NCI-H2227 treated with DMSO at 0.1 percent for 48 hours (cell line): Measurements from ENCODE around the gene GDF15.
A peak's percentile ranks its signal among the peaks of the same experiment; 100 is the strongest.

Source experiments
- DNase-seq: peaks from one replicate; lab custom pipeline; 2025; lab: John Stamatoyannopoulos, UW

Gene GDF15

GRCh38 chr19:18419195-18419698 is 33.3 kb downstream of the GDF15 start, which contains the start of gene SSBP4:
TSS of gene SSBP4 (plus strand) at chr19:18419398. CDS start at chr19:18419649, 251 bp downstream.
- peak; percentile 45 for DNase-seq

GRCh38 chr19:18419699-18420460 is 33.9 kb downstream of the GDF15 start:
- no peak for DNase-seq

DNA sequence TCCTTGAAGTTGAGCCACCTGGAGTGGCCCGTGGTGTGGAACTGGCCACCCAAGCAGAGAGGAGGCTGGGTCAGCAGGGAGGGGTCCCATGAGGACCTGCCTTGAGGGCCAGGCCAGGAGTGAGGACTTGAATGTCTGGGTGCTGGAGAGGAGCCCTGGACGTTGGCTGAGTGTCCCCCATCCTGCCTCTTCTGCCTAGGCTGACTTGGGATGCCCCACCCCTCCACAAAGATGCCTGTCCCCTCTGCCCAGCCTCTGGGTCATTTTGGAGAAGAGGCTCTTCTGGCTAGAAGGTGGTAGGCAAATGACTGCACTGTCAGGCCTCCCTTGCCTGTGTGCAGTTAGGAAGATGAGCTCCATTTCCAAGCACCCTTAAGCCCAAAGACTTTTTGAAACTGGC is 35.0 kb downstream of the GDF15 start:
- no peak for DNase-seq

DNA sequence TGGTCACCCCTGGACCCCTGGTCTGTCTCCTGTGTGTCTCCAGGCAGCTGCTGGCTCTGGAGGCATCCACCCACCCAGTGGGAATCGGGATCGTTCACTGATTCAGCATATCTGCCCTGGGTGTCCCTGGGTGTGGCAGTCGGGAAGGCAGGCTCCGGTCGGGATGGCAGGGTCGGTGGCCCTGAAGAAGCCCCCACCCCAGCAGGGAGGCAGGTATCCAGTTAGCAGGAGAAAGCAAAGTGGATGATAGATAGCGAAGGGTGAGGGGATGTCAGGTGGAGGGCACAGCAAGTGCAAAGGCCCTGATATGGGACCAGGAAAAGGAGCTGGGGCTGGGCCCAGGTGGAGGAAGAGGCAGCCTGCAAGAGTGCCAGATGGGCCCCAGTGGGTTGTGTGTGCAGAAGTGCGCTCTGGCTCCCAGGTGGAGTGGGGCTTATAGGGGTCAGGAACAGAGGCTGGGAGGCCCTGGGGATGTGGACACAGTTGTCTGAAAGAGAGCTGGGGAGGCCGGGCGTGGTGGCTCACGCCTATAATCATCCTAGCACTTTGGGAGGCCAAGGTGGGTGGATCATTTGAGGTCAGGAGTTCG is 35.5 kb downstream of the GDF15 start:
- DNase-seq: no peak

DNA sequence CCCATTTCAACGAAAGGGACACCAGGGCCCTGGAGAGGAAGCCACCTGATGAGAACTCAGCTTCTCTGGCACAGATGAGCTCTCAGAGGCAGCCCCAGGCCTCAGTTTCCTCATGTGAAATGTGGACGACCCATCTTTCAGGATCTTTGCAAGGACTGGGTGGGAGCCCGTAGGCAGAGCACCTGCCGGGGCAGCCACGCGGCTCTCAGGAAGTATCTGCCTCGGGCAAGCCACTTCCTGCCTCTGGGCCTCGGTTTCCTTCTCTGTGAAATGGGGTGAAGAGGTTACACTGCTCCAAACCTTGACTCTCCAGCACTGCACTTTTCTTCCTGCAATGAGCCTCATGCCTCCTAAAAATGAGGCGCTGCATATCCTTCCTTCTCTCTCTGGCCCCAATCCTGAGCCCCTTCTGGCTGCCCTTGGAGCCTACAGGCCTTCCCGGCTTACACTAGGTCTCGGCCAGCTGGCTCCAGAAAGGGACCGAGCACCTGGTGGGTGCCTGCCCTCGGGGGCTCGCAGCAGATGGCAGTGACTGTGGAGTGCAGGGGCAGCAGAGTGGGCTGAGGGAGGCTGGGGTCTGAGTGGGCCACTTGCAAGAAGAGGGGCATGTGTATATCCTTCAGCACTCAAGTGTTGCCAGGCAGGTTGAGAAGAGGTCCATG is 36.7 kb downstream of the GDF15 start:
- no peak for DNase-seq

DNA sequence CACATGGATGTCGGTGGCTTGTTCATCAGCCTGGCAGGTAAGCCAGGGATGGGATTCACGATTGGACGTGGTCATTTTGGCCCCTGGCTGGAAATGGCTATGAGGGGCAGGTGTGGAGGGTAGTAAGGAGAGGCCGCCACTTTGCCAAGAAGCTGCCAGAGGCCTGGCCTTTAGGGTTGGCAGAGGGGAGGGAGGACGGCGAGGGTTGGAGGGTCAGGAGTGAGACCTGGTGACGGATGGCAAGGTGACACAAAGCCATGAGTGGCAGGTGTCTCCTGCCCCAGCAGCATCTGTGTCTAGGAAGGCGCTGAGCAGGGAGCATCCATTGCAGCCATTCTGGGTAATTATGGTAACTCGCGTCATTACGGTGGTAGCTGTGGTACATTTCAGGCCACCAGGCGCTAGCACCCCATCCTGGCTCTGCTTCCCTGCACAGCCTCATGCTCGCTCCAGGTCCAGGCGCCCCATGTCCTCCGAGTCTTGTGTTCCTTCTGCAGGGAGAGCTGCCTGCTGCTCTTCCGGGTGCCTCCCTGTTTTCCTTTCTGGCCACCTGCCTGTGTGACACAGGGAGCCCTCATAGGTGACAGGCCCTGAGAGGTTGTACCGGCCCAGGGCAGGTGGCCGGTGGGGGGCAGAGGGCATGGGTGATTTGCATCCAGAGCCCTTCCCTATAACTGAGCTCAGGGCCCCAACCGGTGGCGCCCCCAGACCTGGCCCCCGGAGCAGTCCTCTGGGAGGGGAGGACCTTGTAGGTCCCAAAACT is 37.5 kb downstream of the GDF15 start:
- no peak for DNase-seq

- DNase-seq: no peak
Observed at GRCh38 chr19:18424122-18424889, 38.3 kb downstream of the GDF15 start.

DNA sequence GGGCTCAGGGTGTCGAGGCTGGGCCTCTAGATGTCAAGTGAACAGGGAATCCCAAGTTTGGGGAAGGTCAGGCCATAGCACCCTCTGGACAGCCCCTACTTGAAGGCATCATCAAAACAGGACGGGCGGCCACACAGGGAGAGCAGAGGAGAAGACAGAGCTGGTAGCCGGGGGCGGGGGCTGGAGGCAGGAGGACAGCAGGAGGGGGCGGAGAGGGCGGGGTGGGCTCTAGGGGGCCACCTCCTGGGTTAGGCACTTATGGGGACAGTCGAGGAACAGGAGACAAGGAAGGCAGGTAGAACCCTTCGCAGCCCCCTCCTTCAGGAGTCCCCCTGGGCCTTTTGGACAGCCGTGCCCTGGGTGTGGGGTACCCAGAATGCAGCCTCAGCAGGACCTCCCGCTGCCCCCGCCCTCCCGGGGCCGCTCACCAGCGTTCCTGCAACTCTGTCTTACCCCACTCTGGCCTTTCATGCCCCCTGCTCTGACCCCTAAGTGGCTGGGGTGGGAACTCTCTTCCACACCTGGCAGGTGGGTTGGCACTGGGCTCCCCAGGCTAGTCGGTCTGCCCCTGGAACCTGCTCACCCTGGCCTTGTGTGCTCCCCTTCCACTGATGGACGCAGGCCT is 39.0 kb downstream of the GDF15 start:
- DNase-seq: no peak

GRCh38 chr19:18425515-18426415 is 39.8 kb downstream of the GDF15 start:
- no peak for DNase-seq

DNA sequence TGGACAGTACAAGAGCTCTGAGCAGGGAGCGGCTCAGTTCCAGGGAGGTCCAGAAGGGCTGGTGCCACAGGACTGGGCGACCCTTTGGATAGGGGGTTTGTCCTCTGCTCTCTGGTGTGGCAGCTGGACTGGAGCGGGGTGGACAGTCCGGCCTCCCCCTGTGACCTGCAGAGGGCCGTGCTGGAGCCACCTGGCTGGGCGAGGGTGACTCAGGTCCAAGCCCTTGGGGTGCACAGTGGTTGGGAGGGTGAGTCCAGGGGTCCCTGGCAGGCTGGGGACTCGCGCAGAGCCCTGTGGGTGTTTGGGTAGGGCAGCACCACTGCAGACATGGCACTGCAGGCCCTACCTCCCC is 40.4 kb downstream of the GDF15 start:
- no peak for DNase-seq

DNA sequence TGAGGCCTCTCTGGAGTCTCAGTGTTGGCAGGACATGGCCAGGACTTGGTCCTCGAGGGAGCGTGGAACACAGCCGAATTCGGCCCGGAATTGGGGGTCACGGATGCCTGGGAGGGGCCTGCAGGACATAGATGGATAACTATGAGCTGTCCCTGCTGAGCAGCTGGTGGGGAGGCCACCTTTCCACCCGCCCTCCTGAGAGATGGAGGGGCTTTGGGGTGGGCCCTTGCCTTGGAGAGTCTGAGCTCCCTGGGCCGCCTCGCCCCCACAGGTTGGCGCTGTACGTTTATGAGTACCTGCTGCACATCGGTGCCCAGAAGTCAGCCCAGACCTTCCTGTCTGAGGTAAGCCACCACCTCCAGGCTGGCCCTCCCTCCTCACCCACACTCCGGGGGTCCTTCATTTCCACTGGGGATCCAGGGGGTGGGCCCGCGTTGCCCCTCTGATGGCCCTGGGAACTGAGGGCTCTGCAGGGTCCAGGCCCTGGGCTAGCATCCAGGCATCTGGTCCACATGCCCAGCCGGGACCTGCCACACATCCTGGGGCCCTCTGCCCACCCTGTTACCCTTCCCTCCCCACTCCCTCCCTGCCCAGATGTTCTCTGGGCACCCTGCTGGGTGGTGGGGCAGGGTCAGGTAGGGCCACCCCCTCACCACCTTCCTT is 41.3 kb downstream of the GDF15 start:
- DNase-seq: no peak

DNA sequence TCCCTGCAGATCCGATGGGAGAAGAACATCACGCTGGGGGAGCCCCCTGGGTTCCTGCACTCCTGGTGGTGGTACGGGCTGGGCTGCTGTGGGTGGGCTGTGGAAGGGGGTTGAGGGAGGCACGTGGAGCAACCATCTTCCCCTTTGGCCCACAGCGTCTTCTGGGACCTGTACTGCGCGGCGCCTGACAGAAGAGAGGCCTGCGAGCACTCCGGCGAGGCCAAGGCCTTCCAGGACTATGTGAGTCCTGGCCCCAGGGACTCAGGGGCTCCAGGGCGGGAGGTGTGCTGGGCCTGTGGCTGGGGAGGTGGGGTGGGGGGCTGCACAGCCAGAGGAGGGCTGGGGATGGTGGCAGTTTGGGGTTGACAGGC is 41.8 kb downstream of the GDF15 start:
- no peak for DNase-seq

- DNase-seq: no peak
Observed at GRCh38 chr19:18428173-18428786, 42.3 kb downstream of the GDF15 start.

- peak; percentile 80 for DNase-seq
Observed at GRCh38 chr19:18428787-18429674, 43.1 kb downstream of the GDF15 start.

- DNase-seq: no peak
Observed at GRCh38 chr19:18429717-18430416, 43.9 kb downstream of the GDF15 start.

DNA sequence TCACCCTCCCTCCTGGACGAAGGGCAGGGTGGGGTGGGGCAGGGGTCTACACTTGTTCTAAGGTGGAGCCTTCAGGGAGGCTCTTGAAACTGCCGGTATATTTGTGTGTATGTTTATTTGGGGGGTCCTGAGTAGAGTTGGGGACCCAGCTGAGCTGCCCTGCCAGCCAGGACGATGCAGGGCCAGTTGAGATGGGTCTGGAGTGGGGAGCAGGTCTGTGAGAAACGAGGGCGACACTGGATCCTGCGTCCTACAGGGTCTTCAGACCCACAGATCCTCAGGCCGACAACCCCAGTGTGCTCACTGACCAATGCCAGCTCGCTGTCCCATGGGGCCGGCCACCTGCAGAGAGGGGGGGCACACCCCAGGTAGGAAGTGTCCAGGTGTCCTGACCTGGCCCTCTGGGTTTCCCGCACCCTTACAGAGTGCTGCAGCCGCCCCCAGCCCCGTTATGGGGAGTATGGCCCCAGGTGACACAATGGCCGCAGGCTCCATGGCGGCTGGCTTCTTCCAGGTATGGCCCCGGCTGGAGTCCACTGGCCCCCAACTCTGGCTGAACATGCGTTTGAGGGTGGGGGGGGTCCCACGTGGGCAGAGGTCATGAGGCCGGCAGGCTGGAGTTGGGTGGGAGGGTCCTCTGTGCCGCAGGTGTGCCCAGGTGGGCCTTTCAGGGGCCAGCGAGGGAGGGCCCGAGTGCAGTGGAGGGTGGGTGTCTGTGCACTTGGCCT is 44.6 kb downstream of the GDF15 start:
- DNase-seq: no peak
